NCI-H2196 treated with DMSO at 0.1 percent for 48 hours (cell line): Measurements from ENCODE around the gene STRA8.

ENCODE experiments used
- DNase-seq: peaks from one replicate; lab custom pipeline; 2025; ENCODE audit not compliant: unreplicated experiment; lab: John Stamatoyannopoulos, UW

STRA8 gene

GRCh38 chr7:135235841-135236240, 2.2 kb downstream of the STRA8 start:
- no peak for DNase-seq

DNA sequence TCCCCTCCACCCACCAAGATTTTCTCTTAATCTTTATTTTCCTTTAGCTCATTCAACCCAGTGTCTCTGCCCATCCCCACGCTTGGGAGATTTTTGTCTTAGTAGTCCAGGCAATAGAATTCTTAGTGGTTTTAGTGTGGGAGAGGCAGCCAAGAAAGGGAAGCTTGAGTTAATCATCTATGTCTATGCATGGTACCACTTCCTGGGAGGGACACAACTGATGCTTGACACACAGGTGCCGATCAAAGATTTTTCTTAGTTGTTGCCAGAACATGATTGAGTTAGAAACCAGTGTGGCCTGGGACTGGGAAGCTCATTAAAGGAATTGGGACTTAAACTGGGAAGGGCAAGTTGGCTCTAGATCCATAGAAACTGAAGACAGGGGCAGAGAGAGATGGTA, 3.1 kb downstream of the STRA8 start:
- no peak for DNase-seq

- no peak for DNase-seq
Measured at GRCh38 chr7:135238112-135238744, 4.6 kb downstream of the STRA8 start.

- no peak for DNase-seq
Measured at GRCh38 chr7:135239263-135239662, 5.6 kb downstream of the STRA8 start.

- DNase-seq: no peak
Measured at GRCh38 chr7:135240441-135240840, 6.8 kb downstream of the STRA8 start.

DNA sequence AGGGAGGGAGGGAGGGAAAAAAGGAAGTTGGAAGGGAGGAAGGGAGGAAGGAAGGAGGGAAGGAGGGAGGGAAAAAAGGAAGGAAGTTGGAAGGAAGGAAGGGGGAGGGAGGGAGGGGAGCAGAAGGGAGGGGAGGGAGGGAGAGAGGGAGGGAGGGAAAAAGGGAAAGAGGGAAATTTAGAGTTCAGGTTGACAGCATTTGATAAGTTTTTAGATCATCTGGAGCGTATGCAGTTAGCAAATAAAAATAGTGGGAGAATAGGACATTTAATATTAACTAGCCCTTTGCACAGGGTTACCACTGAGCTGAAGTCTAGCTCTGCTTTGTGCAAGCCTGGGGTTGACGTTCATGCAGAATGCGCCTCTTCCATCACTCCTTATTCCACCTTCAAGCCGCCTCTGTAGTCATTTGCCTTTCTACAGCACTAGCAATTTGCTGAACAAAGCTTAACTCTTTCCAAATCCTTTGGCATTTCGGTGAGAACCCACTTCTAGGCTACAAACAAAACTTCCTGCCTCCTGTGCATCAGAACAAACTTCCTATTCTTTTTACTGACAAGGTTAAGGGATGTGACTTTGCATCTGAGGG, 8.6 kb downstream of the STRA8 start:
- no peak for DNase-seq

GRCh38 chr7:135245226-135246190, 11.9 kb downstream of the STRA8 start:
- DNase-seq: no peak

GRCh38 chr7:135246191-135246825, 12.7 kb downstream of the STRA8 start:
- DNase-seq: no peak

GRCh38 chr7:135247746-135248471, 14.3 kb downstream of the STRA8 start:
- no peak for DNase-seq

DNA sequence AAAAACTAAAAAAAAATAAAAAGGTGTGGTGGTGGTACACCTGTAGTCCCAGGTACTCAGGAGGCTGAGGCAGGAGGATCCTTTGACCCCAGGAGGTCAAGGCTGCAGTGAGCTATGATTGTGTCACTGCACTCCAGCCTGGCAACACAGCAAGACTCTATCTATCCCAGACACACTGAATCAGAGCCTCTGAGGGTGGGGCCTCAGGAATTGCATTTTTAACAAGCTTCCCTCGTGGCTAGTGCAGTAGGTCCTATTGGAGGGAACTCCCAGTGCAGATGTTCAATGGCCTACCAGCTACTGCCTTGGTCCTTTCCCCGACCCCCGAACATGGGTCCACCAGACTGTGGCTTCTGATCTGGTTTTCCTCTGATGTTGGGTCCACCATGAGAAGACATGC, 14.9 kb downstream of the STRA8 start:
- DNase-seq: no peak

- DNase-seq: no peak
Measured at GRCh38 chr7:135251496-135252391, 18.1 kb downstream of the STRA8 start.

GRCh38 chr7:135253851-135254771, 20.5 kb downstream of the STRA8 start:
- DNase-seq: no peak

GRCh38 chr7:135257790-135258189, 24.2 kb downstream of the STRA8 start:
- DNase-seq: no peak

GRCh38 chr7:135258585-135258984, 24.9 kb downstream of the STRA8 start:
- DNase-seq: no peak

DNA sequence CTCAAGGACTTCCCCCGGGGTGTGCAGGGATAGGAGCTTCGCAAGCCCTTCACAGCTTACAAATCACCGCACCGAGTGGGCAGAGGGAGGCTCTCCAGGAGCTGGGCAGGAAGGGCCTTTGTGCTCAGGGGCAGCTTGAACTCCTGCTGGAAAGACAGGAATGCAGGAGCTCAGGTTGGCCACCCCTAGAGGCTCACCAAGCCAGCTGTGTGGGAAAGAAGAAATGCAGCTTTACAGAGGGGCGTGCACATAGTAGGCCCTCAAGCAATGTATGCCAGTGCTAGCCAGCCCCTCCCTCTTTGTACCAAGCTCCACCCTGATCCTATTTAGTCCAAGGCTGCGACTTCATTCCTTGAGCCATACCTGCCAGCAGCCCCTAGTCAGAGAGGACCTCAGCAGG, 26.1 kb downstream of the STRA8 start:
- no peak for DNase-seq

DNA sequence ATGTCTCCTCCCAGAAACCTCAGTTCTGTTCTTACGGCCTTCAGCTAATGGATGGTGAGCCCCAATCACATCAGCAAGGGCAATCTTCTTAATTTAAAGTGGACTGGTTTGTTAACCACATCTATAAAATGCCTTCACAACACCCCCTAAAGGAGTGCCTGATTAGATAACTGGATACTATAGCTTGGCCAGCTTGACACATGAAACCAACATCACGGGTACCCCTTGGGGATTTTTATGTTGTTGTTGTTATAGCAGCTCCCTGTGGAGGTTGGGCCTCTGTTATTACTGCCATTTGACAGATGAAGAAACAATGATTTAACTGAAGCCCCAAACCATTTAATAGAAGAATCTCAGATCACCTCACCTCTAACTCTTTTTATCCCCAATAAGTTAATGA, 26.8 kb downstream of the STRA8 start:
- DNase-seq: no peak

DNA sequence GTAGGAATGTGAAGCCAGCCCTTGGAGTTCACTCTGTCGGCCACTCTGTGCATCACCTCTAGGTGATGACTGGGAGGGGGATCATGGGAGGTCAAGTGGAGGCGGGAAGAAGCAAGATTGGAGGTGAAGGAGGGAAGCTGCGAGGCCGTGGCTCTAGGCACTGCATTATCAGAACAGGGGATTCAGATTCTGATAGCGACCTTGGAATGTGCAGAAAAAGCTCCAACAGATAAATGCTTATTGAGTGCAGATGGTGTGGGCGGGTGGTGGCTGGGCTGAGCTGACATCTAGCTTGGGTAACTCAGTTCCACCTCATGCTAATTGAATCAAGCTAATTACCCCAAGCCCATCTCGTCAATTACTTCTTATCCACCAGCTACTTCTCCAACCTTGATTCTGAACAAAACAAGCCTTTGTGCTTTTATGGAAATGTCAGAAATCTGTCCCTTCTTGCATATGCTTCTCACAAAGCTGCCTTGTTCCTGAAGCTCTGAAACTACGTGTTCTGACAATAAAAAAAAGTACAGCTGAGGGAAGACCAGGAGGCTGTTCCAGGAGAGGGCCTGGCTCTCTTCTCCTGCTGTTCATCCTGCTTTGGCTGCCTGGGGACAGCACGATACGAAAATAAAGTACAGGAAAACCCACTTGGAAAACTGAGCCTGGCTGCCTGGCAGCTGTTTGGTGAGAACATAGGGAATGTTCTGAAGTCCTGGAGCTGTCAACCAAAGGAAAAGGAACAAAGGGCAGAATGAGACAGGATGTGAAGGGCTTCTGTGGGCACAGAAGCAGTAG, 27.5 kb downstream of the STRA8 start:
- DNase-seq: no peak
